H7 (cell line): Measurements from ENCODE around the gene THSD7A. TPM values are rescaled to one million over a fixed set of nuclear protein-coding genes. Genes with fewer than 3 reads are reported as not detected.

Experiments used
- DNase-seq: peaks from one replicate; pipeline ENCODE4 v3.0.0; 2012
- H3K27me3 ChIP-seq: 2 replicates; pipeline ENCODE4 v1.6.0; 2011; ENCODE audit warnings: mild to moderate bottlenecking, low read length; ENCODE audit not compliant: control insufficient read depth, insufficient read depth
- H3K36me3 ChIP-seq: replicated peaks from 2 replicates; pipeline ENCODE4 v1.5.1; 2011; ENCODE audit warnings: low read length; ENCODE audit not compliant: control insufficient read depth, insufficient read depth
- H3K4me3 ChIP-seq: 2 replicates; pipeline ENCODE4 v1.5.1; 2011; ENCODE audit warnings: low read depth, mild to moderate bottlenecking, control low read depth, low read length, moderate library complexity; ENCODE audit not compliant: insufficient read depth
- total RNA-seq: library from RNA; depleted of rRNA; stranded (reverse); fragments of >200 nt; shearing (Covaris generic); gene quantifications from 2 replicates; pipeline ENCODE4 v1.2.3, GENCODE V29; 2014

Gene THSD7A
- total RNA-seq, 1 experiment from 2014 or later, result 0.69 TPM

DNA sequence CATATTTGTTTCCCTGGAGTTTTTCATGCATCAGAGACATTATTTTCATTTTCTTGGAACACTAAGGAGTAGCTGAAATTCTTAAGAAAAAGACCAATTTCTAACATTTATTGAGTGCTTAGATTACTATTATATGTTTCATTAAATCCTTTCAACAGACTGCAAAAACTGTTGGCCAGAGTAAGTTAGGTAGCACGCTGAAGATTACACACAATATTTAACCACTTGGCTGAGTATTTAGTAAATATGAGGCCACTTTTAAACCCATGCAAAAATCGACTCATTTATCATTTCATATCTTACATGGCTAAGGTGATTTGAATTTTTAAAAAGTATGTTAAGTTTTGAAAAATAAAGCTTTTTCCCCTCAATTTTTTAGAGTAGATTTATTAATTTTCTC is 358.8 kb downstream of the THSD7A start:
- Histone ChIP-seq H3K27me3 (no peaks in the 10 kb centered on the region), H3K36me3 (no peaks in the 10 kb centered on the region), H3K4me3 (no peak overlapping the region)
- DNase-seq, result no peak

DNA sequence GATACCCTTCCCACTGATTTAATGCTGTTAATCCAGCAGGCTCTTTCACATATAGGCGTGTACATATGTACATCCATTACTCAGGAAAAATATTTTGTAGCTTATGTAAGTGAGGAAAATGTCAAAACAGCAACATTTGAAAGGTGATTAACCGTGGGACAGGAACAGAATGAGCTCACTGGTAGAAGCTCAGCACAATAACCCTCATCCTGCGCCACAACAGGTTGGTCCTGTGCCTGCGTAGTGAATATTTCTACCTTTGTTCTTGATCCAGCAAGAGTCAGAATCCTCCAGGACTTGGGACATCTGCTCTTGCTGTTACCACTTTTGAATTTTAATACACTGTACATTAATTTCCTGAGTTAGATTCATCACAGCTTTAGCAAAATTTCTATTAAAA is 359.4 kb downstream of the THSD7A start:
- no peak for DNase-seq
- Histone ChIP-seq H3K4me3 (no peak overlapping the region), H3K27me3 (no peaks in the 10 kb centered on the region), H3K36me3 (no peaks in the 10 kb centered on the region)

DNA sequence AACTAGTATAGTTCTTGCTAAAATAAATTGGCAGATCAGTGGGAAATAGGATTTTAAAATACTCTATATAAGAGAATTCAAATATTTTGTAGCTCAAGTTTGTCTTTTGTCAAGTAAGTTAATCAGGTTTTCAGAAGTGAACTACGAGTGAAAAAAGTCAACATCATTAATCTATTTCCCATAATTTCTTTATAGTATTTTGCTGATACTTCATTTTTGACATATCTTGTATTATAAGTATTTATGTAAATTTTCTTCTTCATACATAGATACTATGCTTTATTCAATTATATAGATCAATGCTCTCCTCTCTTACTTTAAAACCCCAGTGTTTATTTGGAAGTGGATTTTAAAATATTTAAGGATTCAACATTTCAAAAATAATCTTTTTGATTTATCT is 360.7 kb downstream of the THSD7A start:
- no peak overlapping the region for H3K4me3 ChIP-seq
- DNase-seq, result no peak
- no peaks in the 10 kb centered on the region for H3K36me3 ChIP-seq
- no peaks in the 10 kb centered on the region for H3K27me3 ChIP-seq

DNA sequence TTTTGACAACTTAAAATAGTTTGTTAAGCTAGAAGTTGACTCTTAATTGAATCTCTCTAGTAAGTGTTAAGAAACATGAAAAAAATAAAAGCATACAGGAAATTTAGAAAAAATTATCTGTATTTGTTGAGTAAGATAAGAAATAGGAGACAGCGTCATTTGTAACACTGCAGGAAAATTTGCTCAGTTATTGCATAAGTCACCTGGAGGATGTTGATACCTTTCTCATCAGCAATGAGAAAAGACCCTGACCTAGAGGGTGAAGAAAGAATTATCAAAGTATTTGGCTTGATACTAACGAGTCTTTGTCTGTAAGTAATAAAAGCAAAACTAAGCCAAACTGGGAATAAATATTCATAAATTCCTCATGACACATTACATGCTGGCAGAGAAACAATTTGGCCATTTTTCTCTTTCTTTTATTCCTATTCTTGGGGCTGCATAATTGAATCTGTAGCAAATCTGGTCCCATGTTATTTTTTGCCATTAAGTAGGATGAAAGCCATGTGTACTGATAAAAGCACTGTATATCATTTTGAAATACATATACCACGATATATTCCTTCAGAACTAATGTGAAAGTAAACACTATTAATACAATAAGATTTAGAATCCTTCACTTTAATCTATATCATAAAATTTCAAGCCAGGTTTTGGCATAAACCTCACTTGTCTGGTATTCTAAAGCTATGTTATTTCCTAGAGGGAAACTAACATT is 362.8 kb downstream of the THSD7A start:
- H3K4me3 ChIP-seq, result no peak overlapping the region
- H3K36me3 ChIP-seq, result no peaks in the 10 kb centered on the region
- no peak for DNase-seq
- no peaks in the 10 kb centered on the region for H3K27me3 ChIP-seq

DNA sequence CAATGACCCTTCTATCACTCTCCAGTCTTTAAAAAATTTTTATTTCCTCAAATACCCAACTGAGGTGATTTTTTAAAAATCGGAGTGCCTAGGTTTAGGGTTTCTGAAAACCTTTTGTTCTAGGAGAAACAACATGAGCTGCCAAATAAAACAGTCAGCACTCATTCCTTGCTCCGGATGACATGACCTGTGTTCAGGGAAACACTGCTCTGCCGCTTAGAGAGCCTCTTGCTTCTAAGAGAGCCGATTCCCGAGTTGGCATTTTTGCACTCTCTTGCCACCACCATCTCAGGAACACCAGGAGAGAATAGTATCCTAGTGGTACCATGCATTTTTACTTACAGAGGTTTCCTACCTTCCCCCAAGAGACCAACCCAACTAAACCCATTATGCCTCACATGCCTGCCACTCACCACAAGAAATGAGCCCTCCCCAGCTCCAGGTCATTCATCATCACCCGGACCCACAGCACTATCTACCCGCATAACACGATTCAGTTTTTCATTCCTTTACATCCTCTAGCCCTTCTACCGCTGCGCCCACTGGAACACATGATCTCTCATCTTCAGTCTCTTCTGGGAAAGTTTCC is 365.4 kb downstream of the THSD7A start:
- H3K4me3 ChIP-seq, result no peak overlapping the region
- H3K27me3 ChIP-seq, result no peaks in the 10 kb centered on the region
- no peaks in the 10 kb centered on the region for H3K36me3 ChIP-seq
- no peak for DNase-seq

DNA sequence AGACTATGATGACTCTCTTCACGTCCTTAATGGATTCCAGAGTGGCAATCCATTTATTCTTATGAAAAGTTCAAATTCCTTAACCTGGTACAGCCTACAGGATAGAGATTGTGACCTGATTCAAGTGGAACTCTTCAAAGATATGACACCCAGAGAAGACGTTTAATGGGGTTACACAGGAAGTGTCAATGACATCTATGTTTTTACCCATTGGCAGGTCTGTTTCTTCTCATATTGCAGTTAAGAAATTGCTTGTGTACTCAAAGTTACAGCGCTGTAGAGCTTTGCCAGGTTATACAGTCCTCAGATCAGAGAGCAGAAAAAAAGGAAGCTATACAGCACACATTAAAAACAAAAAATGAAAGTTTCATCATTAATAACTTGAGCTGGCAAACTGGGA is 367.4 kb downstream of the THSD7A start:
- no peak for DNase-seq
- Histone ChIP-seq H3K36me3 (no peaks in the 10 kb centered on the region), H3K27me3 (no peaks in the 10 kb centered on the region), H3K4me3 (no peak overlapping the region)

DNA sequence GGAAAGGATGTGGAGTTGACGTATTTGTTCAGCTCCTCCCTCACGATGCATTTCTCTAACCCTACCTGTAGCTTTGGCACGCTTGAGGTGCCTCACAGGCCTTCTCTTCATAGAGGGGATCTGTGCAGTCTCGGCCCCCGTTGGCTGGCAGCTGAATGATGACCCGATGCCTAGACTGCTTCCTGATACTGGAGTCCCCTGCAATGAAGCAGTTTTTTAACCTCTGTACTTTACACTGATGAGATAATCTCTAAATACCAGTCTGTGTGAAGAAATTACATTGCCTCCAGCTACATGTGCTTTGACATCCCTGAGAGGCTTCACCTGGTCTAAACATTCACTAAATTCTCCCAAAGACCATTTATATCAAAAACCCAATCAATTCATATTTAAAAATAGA is 370.1 kb downstream of the THSD7A start:
- Histone ChIP-seq H3K36me3 (no peaks in the 10 kb centered on the region), H3K27me3 (no peaks in the 10 kb centered on the region), H3K4me3 (no peak overlapping the region)
- DNase-seq, result no peak

DNA sequence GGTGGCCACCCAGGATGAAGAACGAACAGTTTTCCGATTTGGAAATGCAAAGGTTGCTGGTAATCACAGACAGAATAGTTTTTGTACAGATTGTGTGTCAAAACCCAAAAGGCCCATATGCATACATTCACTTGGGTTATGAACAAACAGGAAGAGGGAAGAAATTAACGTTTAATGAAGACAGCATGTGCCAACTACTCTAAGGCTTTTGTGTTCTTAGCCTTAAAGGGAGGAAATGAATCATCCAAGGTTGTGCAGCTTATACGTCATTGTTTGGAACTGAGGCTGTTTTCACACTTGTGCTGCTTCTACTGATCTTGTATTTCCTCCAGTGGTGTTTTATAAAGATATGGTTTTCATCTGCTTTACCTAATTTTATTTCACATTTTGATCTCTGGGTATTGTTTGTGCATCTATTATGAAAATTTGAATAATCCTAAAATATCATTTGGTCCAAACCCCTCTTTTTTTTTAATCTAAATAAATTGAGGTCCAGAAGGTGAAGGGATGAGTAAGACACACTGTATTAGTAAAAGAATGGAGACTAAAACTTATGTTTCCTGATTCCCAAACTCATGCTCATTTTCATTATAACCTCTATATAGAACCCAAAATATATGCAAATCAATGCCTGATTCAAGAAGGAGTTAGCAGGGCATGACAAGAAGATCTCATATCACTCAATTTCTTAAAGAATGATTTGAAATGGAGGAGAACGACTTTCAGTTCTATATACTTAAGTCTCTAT is 373.1 kb downstream of the THSD7A start:
- no peak for DNase-seq
- Histone ChIP-seq H3K4me3 (no peak overlapping the region), H3K36me3 (no peaks in the 10 kb centered on the region), H3K27me3 (no peaks in the 10 kb centered on the region)

DNA sequence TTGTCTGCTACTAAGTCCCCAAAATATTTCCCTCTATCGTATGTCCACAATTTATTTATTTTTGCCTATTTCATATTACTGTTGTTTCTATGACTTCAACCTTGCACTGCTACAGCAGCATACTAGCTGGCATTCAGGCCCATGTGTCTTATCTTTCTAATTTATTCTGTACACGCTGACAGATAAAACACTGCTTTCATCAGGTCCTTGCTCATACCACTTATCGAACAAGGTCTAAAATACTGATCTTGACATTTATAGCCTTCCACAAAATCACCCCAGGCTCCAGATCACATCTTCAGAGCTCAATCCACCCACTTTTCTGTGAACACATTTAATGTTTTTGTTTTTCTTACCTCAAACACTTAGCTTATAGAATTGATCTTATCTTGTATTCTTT is 374.6 kb downstream of the THSD7A start:
- no peak for DNase-seq

DNA sequence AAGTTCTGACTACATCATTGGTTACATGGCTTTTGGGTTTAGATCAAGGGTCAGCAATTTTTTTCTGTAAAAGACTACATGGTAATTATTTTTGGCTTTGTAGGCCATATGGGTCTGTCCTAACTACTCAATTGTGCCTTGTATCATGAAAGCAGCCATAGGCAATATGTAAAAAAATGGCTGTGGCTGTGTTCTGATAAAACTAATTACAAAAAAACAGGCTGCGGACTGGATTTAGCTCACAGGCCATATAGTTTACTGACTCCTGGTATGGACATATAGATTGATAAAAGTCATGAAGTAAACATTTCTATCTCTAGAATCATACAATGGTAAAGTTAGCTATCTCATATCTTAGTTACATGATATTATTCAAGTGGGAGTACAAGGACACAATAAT is 375.4 kb downstream of the THSD7A start:
- DNase-seq, result no peak
- no peaks in the 10 kb centered on the region for H3K27me3 ChIP-seq
- no peaks in the 10 kb centered on the region for H3K36me3 ChIP-seq
- no peak overlapping the region for H3K4me3 ChIP-seq

More for the DNA sequence above, 374.6 kb downstream of the THSD7A start:
- H3K4me3 ChIP-seq, result no peak overlapping the region
- no peaks in the 10 kb centered on the region for H3K36me3 ChIP-seq
- H3K27me3 ChIP-seq, result no peaks in the 10 kb centered on the region

DNA sequence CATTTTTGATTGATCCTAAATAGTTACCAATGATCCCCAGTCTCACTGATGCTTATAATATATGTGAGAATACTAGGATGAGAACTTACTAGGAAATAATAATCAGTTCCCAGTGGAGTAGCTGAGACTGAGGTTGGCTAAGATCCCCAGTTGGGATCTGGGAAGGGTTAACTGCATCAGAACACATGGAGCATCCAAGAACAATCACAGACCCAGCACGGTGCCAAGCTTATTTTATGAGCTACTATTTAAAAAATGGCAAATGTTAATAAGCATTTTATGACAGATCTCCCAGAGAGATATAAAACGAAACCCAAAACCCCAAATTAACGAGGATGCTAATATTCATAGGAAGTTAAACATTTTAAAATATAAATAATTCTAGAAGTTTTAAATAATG is 379.5 kb downstream of the THSD7A start:
- DNase-seq, result no peak
- Histone ChIP-seq H3K27me3 (no peaks in the 10 kb centered on the region), H3K36me3 (no peaks in the 10 kb centered on the region), H3K4me3 (no peak overlapping the region)

DNA sequence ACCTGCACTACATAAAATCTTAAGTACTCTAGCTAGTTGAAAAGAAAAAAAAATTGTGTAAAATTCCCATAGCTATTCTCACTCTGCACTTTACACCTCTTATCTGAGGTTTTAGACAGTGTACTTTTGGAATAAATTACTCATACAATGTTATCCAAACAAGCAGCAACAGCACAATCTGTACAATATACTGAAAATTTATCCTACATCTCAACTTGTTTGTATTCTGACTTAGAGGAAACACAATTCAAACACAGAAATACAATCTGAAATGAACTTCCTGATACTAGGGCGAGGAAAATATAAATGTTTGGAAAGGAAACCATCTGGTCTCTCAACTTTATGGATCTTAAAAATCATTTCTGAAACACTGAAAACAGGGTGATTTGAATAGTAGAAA is 381.7 kb downstream of the THSD7A start:
- no peak for DNase-seq
- no peaks in the 10 kb centered on the region for H3K36me3 ChIP-seq
- no peak overlapping the region for H3K4me3 ChIP-seq
- H3K27me3 ChIP-seq, result no peaks in the 10 kb centered on the region

DNA sequence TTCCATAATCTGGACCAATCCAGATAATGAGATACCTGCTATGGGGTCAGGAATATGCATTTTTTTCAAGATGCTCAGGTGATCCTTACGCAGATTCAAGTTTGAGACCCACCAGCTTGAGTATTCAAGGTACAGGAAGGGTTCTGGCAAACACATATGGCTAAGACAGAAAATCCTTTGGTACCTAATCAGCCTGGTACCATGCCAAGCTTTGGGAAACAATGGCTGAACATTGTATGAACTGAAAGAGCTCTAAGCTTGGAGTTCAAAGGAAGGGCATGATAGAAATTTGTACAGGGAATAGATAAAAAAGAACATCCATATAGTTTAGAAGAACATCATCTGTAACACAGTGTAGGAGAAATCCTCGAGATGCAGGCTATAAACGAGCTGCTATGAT is 382.7 kb downstream of the THSD7A start:
- Histone ChIP-seq H3K36me3 (no peaks in the 10 kb centered on the region), H3K4me3 (no peak overlapping the region), H3K27me3 (no peaks in the 10 kb centered on the region)
- no peak for DNase-seq

DNA sequence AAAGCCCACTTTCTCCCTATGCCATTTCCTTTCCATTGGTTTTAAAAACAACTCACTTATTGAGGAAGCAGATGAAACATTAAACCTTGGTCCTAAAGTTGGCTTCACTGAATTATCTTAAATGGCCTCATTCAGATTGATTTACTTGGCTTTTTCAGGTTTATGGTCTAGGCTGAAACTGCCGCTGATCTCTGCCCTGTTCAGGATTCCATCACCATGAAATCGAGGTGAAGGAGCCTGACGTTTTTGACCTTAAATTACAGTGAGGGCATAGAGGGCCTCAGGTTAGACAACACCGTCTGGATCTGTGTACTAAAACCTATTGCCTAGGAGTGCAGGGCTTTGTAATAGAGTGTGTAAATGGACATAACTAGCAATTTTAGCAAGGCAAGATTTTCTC is 383.7 kb downstream of the THSD7A start:
- H3K4me3 ChIP-seq, result no peak overlapping the region
- no peak for DNase-seq
- H3K27me3 ChIP-seq, result no peaks in the 10 kb centered on the region
- H3K36me3 ChIP-seq, result no peaks in the 10 kb centered on the region

DNA sequence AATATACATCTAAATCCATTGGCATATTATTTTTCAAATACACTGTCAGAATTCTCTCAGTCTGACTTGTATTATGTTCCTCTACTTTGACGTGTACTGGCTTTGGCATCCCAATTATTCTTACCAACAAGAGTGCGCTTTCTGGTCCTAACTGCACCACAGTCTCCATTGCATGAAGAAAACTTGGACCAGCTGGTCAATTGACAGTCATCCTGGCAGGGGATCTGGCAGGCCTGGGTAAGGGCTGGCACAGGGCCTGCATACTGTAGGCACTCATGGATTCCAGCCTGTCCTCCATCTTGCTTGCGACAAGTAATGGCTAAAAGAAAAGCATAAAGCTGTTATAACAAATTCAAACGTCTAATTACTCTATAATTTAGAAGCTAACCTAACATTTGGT is 384.9 kb downstream of the THSD7A start:
- no peak for DNase-seq
- no peaks in the 10 kb centered on the region for H3K27me3 ChIP-seq
- H3K36me3 ChIP-seq, result no peaks in the 10 kb centered on the region
- no peak overlapping the region for H3K4me3 ChIP-seq
